Natural killer cell treated with Interleukin-12 subunit alpha and Interleukin-12 subunit beta and Interleukin-15 and Interleukin-18, amount 100 ng/mL, for 72 hours (primary cell): ENCODE measurements around the gene GOLGA6B. TPM values are rescaled to one million over a fixed set of nuclear protein-coding genes. Genes with fewer than 3 reads are reported as not detected.
A peak's percentile ranks its signal among the peaks of the same experiment; 100 is the strongest.
"Not testable (repeated sequence)": the region's sequence is repeated elsewhere in the genome, so short reads cannot be mapped to it uniquely, and the experiment has no call there.

Experiments used
- ATAC-seq, 2 donors: fragments of 150-1000 bp; cut with Tn5 transposase in 1 of 2; sonication (Bioruptor Pico), chemical (Tn5 transposase) in 1 of 2; 2 replicates each; pipeline ENCODE4 v1.10.0; 2021
- DNase-seq: peaks from one replicate; pipeline ENCODE4 v3.0.0; 2022; ENCODE audit warnings: low spot score
- H3K27ac Mint-ChIP-seq, 2 donors: 1 replicate in 1 of 2; 2 replicates in 1 of 2; pipeline ENCODE4 v1.8.0; 2022; ENCODE audit warnings: mixed read lengths in 2 of 2, mild to moderate bottlenecking in 1 of 2, moderate library complexity in 1 of 2
- H3K27me3 Mint-ChIP-seq, 2 donors: 1 replicate in 1 of 2; 2 replicates in 1 of 2; pipeline ENCODE4 v1.8.0; 2022; ENCODE audit warnings: mixed read lengths in 2 of 2
- H3K36me3 Mint-ChIP-seq: one replicate; pipeline ENCODE4 v1.8.0; 2022; ENCODE audit warnings: mixed read lengths
- H3K4me1 Mint-ChIP-seq, 2 donors: 1 replicate in 1 of 2; 2 replicates in 1 of 2; pipeline ENCODE4 v1.8.0; 2022; ENCODE audit warnings: low read depth in 2 of 2, mixed read lengths in 2 of 2, mild to moderate bottlenecking in 1 of 2
- H3K4me3 Mint-ChIP-seq: one replicate; pipeline ENCODE4 v1.8.0; 2022; ENCODE audit warnings: mixed read lengths
- H3K9me3 Mint-ChIP-seq: 2 replicates; pipeline ENCODE4 v1.8.0; 2022; ENCODE audit warnings: mixed read lengths
- total RNA-seq, 2 donors: library from RNA; stranded (reverse); gene quantifications; one replicate each; pipeline ENCODE4 v1.2.3, GENCODE V29; 2022

Gene GOLGA6B
- total RNA-seq, 2 donors from 2014 or later, result not detected

DNA sequence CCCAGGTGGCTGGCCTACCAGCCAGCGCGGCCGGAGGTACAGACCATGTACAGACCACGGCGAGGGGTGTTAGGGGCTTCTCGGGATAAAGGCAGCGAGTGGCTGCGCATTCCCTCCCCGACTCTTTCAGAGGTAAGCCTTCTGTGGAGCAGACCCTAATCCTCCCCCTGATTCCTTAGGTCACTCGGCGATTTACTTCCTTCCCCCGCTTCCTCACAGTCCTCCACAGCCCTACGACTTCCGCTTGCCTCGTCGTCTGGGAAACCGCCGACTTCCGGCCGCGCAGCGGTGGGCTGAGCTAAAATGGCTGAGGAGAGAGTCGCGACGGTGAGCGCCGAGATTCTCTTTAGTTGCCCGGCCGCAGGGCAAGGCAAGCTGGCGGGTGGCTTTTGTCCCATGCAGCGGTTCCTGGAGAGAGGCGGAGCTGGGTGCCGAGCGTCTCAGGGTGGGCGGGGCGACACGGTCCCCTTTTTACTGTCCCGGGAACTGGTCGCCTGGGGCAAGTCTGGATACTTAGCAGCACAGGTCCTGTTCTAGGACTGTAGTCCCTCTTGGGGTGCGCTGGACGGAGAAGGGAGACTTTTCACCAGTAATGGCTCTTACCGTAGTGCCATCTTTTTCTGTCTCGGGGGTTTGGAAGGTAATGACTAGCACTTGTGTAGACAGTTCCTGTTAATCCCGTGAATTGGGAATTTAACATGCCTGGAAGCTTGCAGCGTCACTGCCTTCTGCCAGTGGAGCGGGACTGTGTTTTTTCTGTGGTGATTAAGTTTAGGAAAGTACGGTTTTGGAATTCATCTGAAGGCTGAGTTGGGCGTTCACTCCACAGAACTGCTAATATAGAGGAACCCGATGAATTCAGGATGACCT, 31.7 kb downstream of the GOLGA6B start, which contains the start of the genes BBS4 and HIGD2B:
BBS4 (plus strand) TSS at position 283 of the 870 bp plus-strand sequence; CDS start at position 304, 21 bp downstream.
HIGD2B (minus strand) TSS at position 258 of the 870 bp plus-strand sequence. CDS start 9,808 bp downstream, outside the sequence.
- Mint-ChIP-seq H3K9me3 (no peaks in the 10 kb centered on the region), H3K4me1 (peaks cover 15% of the 10 kb centered on the region in 2 donors), H3K36me3 (no peaks in the 10 kb centered on the region), H3K4me3 (peak within 1 kb of the TSS; percentile 98), H3K27me3 (no peaks in the 10 kb centered on the region), H3K27ac (peak within 1 kb of the TSS; percentile 91 to 98)
- DNase-seq (peak; percentile 91), ATAC-seq (peak; percentile 98)

DNA sequence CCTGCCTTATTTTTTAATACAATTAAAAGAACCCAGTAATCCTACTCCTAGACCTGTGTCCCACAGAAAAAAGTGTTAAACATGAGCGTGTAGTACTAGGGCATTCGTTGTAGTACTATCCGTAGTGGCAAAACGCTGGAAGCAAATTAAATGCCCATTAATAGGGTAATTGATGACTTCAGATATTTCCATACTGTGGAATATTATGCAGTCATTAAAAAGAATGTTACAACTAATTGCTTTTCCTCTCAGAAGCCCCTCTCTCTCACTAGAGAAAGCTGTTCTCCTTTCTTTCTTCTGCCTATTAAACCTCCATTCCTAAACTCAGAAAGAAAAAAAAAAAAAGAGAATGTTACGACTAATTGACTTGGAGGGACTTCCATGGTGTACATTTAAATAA, 34.2 kb downstream of the GOLGA6B start:
- ATAC-seq, result no peak
- Mint-ChIP-seq H3K4me1 (peaks cover 15 to 17% of the 10 kb centered on the region in 2 donors), H3K27ac (peak overlapping the region in 1 of 2 donors; percentile 43), H3K9me3 (no peaks in the 10 kb centered on the region), H3K36me3 (no peaks in the 10 kb centered on the region), H3K27me3 (no peaks in the 10 kb centered on the region), H3K4me3 (no peak overlapping the region)
- no peak for DNase-seq

DNA sequence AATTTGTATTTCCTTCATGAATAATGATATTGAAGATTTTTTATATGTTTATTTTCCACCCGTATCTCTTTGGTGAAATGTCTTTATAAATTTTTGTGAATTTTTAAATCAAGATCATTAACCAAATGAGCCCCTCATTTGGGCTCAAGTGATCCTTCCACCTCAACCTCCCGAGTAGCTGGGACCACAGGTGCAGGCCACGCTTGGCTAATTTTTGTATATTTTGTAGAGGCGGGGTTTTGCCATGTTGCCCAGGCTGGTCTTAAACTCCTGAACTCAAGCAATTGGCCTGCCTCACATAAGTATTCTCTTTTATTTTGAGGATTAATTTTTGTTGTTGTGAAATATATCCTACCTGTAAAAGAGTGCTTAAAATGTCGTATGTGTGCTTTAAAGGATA, 36.4 kb downstream of the GOLGA6B start:
- DNase-seq (no peak), ATAC-seq (no peak)
- H3K27ac Mint-ChIP-seq, result no peak overlapping the region
- no peaks in the 10 kb centered on the region for H3K27me3 Mint-ChIP-seq
- H3K4me3 Mint-ChIP-seq, result no peak overlapping the region
- H3K4me1 Mint-ChIP-seq, result peaks cover 8 to 13% of the 10 kb centered on the region in 2 donors
- H3K9me3 Mint-ChIP-seq, result no peaks in the 10 kb centered on the region
- no peaks in the 10 kb centered on the region for H3K36me3 Mint-ChIP-seq

DNA sequence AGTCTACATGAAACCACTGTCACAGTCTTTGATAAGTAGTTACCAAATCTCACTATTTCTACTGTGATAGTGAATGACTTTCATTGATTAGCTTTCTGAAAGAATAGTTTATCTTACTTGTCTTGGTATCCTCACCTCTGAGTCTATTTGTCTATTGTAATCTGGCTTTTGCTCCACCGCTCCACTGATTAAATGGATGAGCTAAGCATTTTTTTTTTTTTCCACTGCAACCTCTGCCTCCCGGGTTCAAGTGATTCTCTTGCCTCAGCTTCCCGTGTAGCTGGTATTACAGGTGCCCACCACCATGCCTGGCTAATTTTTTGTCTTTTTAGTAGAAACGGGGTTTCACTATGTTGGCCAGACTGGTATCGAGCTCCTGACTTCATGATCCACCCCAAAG, 44.4 kb downstream of the GOLGA6B start:
- no peak for DNase-seq
- H3K4me3 Mint-ChIP-seq, result no peak overlapping the region
- no peak overlapping the region for H3K27ac Mint-ChIP-seq
- H3K27me3 Mint-ChIP-seq, result no peaks in the 10 kb centered on the region
- peaks cover 2 to 5% of the 10 kb centered on the region in 2 donors for H3K4me1 Mint-ChIP-seq
- no peaks in the 10 kb centered on the region for H3K9me3 Mint-ChIP-seq
- H3K36me3 Mint-ChIP-seq, result no peaks in the 10 kb centered on the region
- no peak for ATAC-seq

DNA sequence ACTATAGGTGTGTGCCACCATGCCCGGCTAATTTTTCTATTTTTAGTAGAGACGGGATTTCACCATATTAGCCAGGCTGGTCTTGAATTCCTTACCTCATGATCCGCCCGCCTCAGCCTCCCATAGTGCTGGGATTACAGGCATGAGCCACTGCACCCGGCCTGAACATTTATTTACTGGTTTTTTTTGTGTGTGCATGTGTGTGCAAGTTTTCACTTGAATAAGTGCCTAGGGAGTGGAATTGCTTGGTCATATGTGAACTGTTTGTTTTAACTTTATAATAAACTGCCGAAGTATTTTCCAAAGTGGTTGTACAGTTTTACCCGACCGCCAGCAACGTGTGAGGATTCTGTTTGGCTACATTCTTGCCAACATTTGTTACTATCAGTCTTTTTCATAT, 45.6 kb downstream of the GOLGA6B start:
- H3K27ac Mint-ChIP-seq, result no peak overlapping the region
- H3K36me3 Mint-ChIP-seq, result no peaks in the 10 kb centered on the region
- peaks cover 2 to 5% of the 10 kb centered on the region in 2 donors for H3K4me1 Mint-ChIP-seq
- ATAC-seq (no peak), DNase-seq (no peak)
- H3K27me3 Mint-ChIP-seq, result no peaks in the 10 kb centered on the region
- no peak overlapping the region for H3K4me3 Mint-ChIP-seq
- no peaks in the 10 kb centered on the region for H3K9me3 Mint-ChIP-seq

DNA sequence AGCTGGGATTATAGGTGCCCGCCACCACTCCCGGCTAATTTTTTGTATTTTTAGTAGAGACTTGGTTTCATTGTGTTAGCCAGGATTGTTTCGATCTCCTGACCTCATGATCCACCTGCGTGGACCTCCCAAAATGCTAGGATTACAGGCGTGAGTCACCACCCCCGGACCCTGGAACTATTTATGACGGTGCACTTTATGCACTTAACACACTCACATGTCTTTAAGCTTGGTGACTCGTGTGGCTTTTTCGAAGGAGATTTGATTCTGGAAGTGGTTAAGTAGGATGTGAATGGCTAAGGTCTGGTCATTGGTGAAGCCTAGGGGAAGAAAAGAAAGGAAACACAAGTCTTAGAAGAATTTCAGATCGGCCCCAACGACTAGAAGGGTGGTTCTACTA, 51.8 kb downstream of the GOLGA6B start:
- H3K4me3 Mint-ChIP-seq, result no peak overlapping the region
- H3K27me3 Mint-ChIP-seq, result no peaks in the 10 kb centered on the region
- H3K4me1 Mint-ChIP-seq, result peaks cover 0 to 5% of the 10 kb centered on the region in 2 donors
- DNase-seq (no peak), ATAC-seq (no peak)
- no peaks in the 10 kb centered on the region for H3K9me3 Mint-ChIP-seq
- H3K36me3 Mint-ChIP-seq, result no peaks in the 10 kb centered on the region
- no peak overlapping the region for H3K27ac Mint-ChIP-seq

DNA sequence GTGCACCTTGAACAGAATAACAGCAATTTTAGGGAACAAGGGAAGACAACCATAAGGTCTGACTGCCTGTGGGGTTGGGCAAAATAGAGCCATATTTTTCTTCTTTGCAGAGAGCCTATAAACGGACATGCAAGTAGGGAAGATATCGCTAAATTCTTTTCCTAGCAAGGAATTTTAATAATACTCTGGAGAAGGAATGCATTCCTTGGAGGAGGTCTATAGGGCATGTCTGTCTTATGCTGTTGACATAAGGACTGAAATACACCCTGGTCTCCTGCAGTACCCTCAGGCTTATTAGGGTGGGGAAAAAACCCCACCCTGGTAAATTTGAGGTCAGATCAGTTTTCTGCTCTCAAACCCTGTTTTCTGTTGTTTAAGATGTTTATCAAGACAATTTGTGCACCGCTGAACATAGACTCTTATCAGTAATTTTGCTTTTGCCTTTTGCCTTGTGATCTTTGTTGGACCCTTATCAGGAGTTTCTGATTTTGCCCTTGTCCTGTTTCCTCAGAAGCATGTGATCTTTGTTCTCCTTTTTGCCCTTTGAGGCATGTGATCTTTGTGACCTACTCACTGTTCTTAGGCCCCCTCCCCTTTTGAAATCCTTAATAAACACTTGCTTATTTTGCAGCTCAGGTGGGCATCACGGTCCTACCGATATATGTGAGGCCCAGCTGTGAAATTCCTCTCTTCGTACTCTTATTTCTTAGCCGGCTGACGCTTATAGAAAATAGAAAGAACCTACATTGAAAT, 54.2 kb downstream of the GOLGA6B start:
- not testable (repeated sequence) for H3K27me3 Mint-ChIP-seq, H3K36me3 Mint-ChIP-seq, H3K9me3 Mint-ChIP-seq, DNase-seq, H3K4me1 Mint-ChIP-seq, ATAC-seq, H3K4me3 Mint-ChIP-seq, H3K27ac Mint-ChIP-seq

Other genes starting within 250 kb of the GOLGA6B start
- 100 to 1,000 TPM; 155 to 175 TPM for gene ARIH1, start 180.4 kb upstream of the GOLGA6B start, total RNA-seq
- under 1 TPM; 0.26 to 0.39 TPM for gene HIGD2B, start 31.5 kb downstream of the GOLGA6B start, total RNA-seq
- 10 to 100 TPM; 14.4 to 17.0 TPM for gene BBS4, start 31.5 kb downstream of the GOLGA6B start, total RNA-seq
- gene ADPGK, start 129.1 kb downstream of the GOLGA6B start, total RNA-seq, result 100 to 1,000 TPM in 1 of 2 donors, 10 to 100 TPM in 1; 96.8 to 135 TPM